Pancreas (tissue), 10 donors: ENCODE measurements around the gene MAP7. TPM values are rescaled to one million over a fixed set of nuclear protein-coding genes. Genes with fewer than 3 reads are reported as not detected.
"Not testable (repeated sequence)": the region's sequence is repeated elsewhere in the genome, so short reads cannot be mapped to it uniquely, and the experiment has no call there.

Experiments used
- ATAC-seq, 4 donors: fragments of 200-7000 bp; cut with Tn5 transposase; one replicate each; pipeline versions ENCODE4 v1.8.0 to v1.9.1; 2020; ENCODE audit warnings: mild to moderate bottlenecking in 4 of 4, moderate library complexity in 4 of 4
- DNase-seq, 6 donors: peaks; one replicate each; pipeline ENCODE4 v3.0.0-alpha.2; 2020
- FAIRE-seq: peaks from 2 replicates; lab custom pipeline; 2012; peaks lifted over from hg19 to GRCh38; lab: Jason Lieb, UNC
- H3K27ac ChIP-seq, 4 donors: fragments of 200-600 bp; sonication (generic); 1 replicate in 3 of 4; 2 replicates in 1 of 4; pipeline versions ENCODE4 v1.5.0 to v1.8.0; 2020
- H3K27me3 ChIP-seq, 4 donors: fragments of 200-600 bp; one replicate each; pipeline ENCODE4 v1.8.0; 2021
- H3K36me3 ChIP-seq, 3 donors: fragments of 200-600 bp; sonication (generic) in 1 of 3; one replicate each; pipeline versions ENCODE4 v1.5.0 to v1.8.0; 2020 to 2021
- H3K4me1 ChIP-seq, 3 donors: fragments of 200-600 bp; one replicate each; pipeline ENCODE4 v1.8.0; 2021
- H3K4me3 ChIP-seq, 4 donors: fragments of 200-600 bp; sonication (generic) in 2 of 4; one replicate each; pipeline versions ENCODE4 v1.5.0 to v1.8.0; 2020 to 2021
- H3K9me3 ChIP-seq, 4 donors: fragments of 200-600 bp; one replicate each; pipeline ENCODE4 v1.8.0; 2021
- CTCF ChIP-seq, 4 donors: fragments of 200-600 bp; sonication (generic) in 3 of 4; IDR thresholded peaks; one replicate each; pipeline versions ENCODE4 v1.5.0 to v1.8.0; 2021; ENCODE audit warnings: antibody characterized with exemption in 4 of 4
- WGBS, 2 donors: extraction: QIAGEN DNeasy Blood & Tissue Kit; methylation state at CpG; one replicate each; pipeline ENCODE4 v1.1.7; 2013; 5-methylcytosine and 5-hydroxymethylcytosine counted together
- intact Hi-C, 3 donors: fragments of 100-400 bp; cut with DNase I; formaldehyde crosslinking; loops; one replicate each; pipeline versions ENCODE4 v1.11.1 to v1.14.2; 2022
- polyA plus RNA-seq, 2 donors: library from polyadenylated mRNA; stranded (reverse); fragments of 200-250 nt; gene quantifications; one replicate each; pipeline ENCODE4 v1.2.3, GENCODE V29; 2013
- total RNA-seq, 6 donors: library from RNA; stranded (reverse); fragmentation: NEBNext Ultra II Directional in 4 of 6; extraction: Animal tissue kit (Norgen Biotek cat#: 25700) in 4 of 6; gene quantifications; one replicate each; pipeline versions ENCODE4 v1.2.1 to v1.2.4, GENCODE V29; 2021 to 2023
- donor health status: healthy with polysubstance abuse.
- donor health status: DM: no; HTN: no; CAD: no; lungs with moderate emphysema.
- donor health status: DM: no; HTN: no; CAD: no.
- donor health status: control.
- donor health status: control.
- donor health status: Bipolar disorder and iron deficiency.
- donor health status: DM: yes; HTN: yes; CAD: no.
- donor health status: DM: no; HTN: no; CAD: no.
- donor health status: DM: no; HTN: no; CAD: no.
- donor health status: DM: yes; HTN: yes; CAD: no.

MAP7 gene
- total and polyA plus RNA-seq, 8 donors: 10.7 to 37.9 (median 24.9) TPM

GRCh38 chr6:136499370-136499769 lies 50.9 kb downstream of the MAP7 start:
- intact Hi-C loops: no loop called here
- no peak overlapping the region for H3K27ac ChIP-seq
- no peak for TF ChIP-seq CTCF (IDR thresholded peaks at IDR 0.05)
- FAIRE-seq: no peak
- H3K27me3 ChIP-seq: no peaks in the 10 kb centered on the region
- no peaks in the 10 kb centered on the region for H3K9me3 ChIP-seq
- 77 to 78% methylated on average over 3 of the region's 3 CpGs for WGBS, 2 donors
- no peak for DNase-seq
- H3K4me1 ChIP-seq: no peaks in the 10 kb centered on the region
- no peak overlapping the region for H3K4me3 ChIP-seq
- no peaks in the 10 kb centered on the region for H3K36me3 ChIP-seq
- no peak for ATAC-seq

- H3K27me3 ChIP-seq, H3K27ac ChIP-seq, H3K4me1 ChIP-seq, DNase-seq, H3K36me3 ChIP-seq, H3K9me3 ChIP-seq, H3K4me3 ChIP-seq, intact Hi-C loops, FAIRE-seq: not testable (repeated sequence)
- ATAC-seq: peak in 2 of 4 donors; percentile 39 to 44
- 67 to 75% methylated on average over 2 of the region's 2 CpGs for whole genome bisulfite sequencing, 2 donors
These were observed 53.8 kb downstream of the MAP7 start for GRCh38 chr6:136496449-136496848.

GRCh38 chr6:136494710-136495109 lies 55.5 kb downstream of the MAP7 start:
- H3K4me1 ChIP-seq: no peaks in the 10 kb centered on the region
- no peak for FAIRE-seq
- no peak overlapping the region for H3K27ac ChIP-seq
- H3K36me3 ChIP-seq: no peaks in the 10 kb centered on the region
- no peak for ATAC-seq
- no peaks in the 10 kb centered on the region for H3K27me3 ChIP-seq
- TF ChIP-seq CTCF (IDR thresholded peaks at IDR 0.05): no peak
- 67 to 86% methylated on average over 1 of the region's 1 CpG for WGBS, 2 donors
- no peak for DNase-seq
- intact Hi-C loops: no loop called here
- H3K4me3 ChIP-seq: no peak overlapping the region
- no peaks in the 10 kb centered on the region for H3K9me3 ChIP-seq

- DNase-seq (no peak), FAIRE-seq (no peak), ATAC-seq (no peak)
- no peak overlapping the region for H3K27ac ChIP-seq
- no peak for TF ChIP-seq CTCF (IDR thresholded peaks at IDR 0.05)
- H3K36me3 ChIP-seq: no peaks in the 10 kb centered on the region
- 78 to 84% methylated on average over 2 of the region's 2 CpGs for WGBS, 2 donors
- H3K4me3 ChIP-seq: no peak overlapping the region
- no peaks in the 10 kb centered on the region for H3K4me1 ChIP-seq
- H3K9me3 ChIP-seq: no peaks in the 10 kb centered on the region
- intact Hi-C loops: no loop called here
- no peaks in the 10 kb centered on the region for H3K27me3 ChIP-seq
These were observed 56.2 kb downstream of the MAP7 start for GRCh38 chr6:136494059-136494458.

GRCh38 chr6:136492409-136492808 lies 57.8 kb downstream of the MAP7 start:
- H3K4me1 ChIP-seq: no peaks in the 10 kb centered on the region
- no peaks in the 10 kb centered on the region for H3K36me3 ChIP-seq
- H3K9me3 ChIP-seq: no peaks in the 10 kb centered on the region
- DNase-seq (no peak), ATAC-seq (no peak), FAIRE-seq (no peak)
- no peak for TF ChIP-seq CTCF (IDR thresholded peaks at IDR 0.05)
- no peak overlapping the region for H3K27ac ChIP-seq
- WGBS, 2 donors: 85 to 93% methylated on average over 1 of the region's 1 CpG
- H3K4me3 ChIP-seq: no peak overlapping the region
- H3K27me3 ChIP-seq: no peaks in the 10 kb centered on the region
- intact Hi-C loops: no loop called here
